Aorta (tissue), 5 donors: ENCODE measurements around the gene SMIM24. TPM values are rescaled to one million over a fixed set of nuclear protein-coding genes. Genes with fewer than 3 reads are reported as not detected.
"Not testable (repeated sequence)": the region's sequence is repeated elsewhere in the genome, so short reads cannot be mapped to it uniquely, and the experiment has no call there.

Source experiments
- ATAC-seq: fragments of 200-7000 bp; cut with Tn5 transposase; one replicate; pipeline ENCODE4 v1.9.1; 2022; ENCODE audit warnings: moderate library complexity; ENCODE audit not compliant: low FRiP score
- DNase-seq, 2 donors: peaks; one replicate each; pipeline ENCODE4 v3.0.0-alpha.2; 2020
- H3K27ac ChIP-seq, 2 donors: one replicate each; pipeline ENCODE4 v1.5.1; 2013; ENCODE audit warnings: low read length in 2 of 2, mild to moderate bottlenecking in 2 of 2, moderate library complexity in 2 of 2, control low read depth in 1 of 2, inconsistent platforms in 1 of 2, low read depth in 1 of 2
- H3K27me3 ChIP-seq, 2 donors: one replicate each; pipeline ENCODE4 v1.6.1; 2013; ENCODE audit warnings: control low read depth in 1 of 2, low read length in 1 of 2, mild to moderate bottlenecking in 1 of 2, moderate library complexity in 1 of 2; ENCODE audit not compliant: insufficient read depth in 2 of 2, control insufficient read depth in 1 of 2
- H3K36me3 ChIP-seq, 2 donors: one replicate each; pipeline ENCODE4 v1.6.1; 2013; ENCODE audit warnings: control low read depth in 1 of 2, low read length in 1 of 2, mild to moderate bottlenecking in 1 of 2; ENCODE audit not compliant: insufficient read depth in 2 of 2, control insufficient read depth in 1 of 2
- H3K4me1 ChIP-seq, 2 donors: one replicate each; pipeline ENCODE4 v1.6.1; 2013; ENCODE audit warnings: low read length in 2 of 2, control low read depth in 1 of 2, mild to moderate bottlenecking in 1 of 2, moderate library complexity in 1 of 2; ENCODE audit not compliant: insufficient read depth in 2 of 2, control insufficient read depth in 1 of 2
- H3K4me3 ChIP-seq, 2 donors: one replicate each; pipeline ENCODE4 v1.5.1; 2013; ENCODE audit warnings: low read length in 2 of 2, control low read depth in 1 of 2, mild to moderate bottlenecking in 1 of 2
- H3K9me3 ChIP-seq: one replicate; pipeline ENCODE4 v1.6.1; 2013; ENCODE audit warnings: mild to moderate bottlenecking, low read length; ENCODE audit not compliant: control insufficient read depth
- WGBS, 2 donors: extraction: QIAGEN DNeasy Blood & Tissue Kit; methylation state at CpG; one replicate each; pipeline ENCODE4 v1.1.7; 2013; 5-methylcytosine and 5-hydroxymethylcytosine counted together
- intact Hi-C, 2 donors: fragments of 100-400 bp; cut with DNase I; formaldehyde crosslinking; loops; one replicate each; pipeline versions ENCODE4 v1.14.2 to v1.15.0; 2022
- polyA plus RNA-seq, 2 donors: library from polyadenylated mRNA; stranded (reverse); fragments of 200-250 nt; gene quantifications; one replicate each; pipeline ENCODE4 v1.2.3, GENCODE V29; 2013
- total RNA-seq, 2 donors: library from RNA; stranded (reverse); fragmentation: NEBNext Ultra II Directional; extraction: Animal tissue kit (Norgen Biotek cat#: 25700); gene quantifications; one replicate each; pipeline ENCODE4 v1.2.1, GENCODE V29; 2021
- donor health status: healthy with polysubstance abuse.
- donor health status: Bipolar disorder and iron deficiency.
- donor health status: DM: no; HTN: no; CAD: no.
- donor health status: DM: no; HTN: no; CAD: no.
- donor health status: DM: yes; HTN: yes; CAD: no.

Gene SMIM24
- total and polyA plus RNA-seq, 4 donors: 0.67 to 62.6 TPM; not detected in 2

DNA sequence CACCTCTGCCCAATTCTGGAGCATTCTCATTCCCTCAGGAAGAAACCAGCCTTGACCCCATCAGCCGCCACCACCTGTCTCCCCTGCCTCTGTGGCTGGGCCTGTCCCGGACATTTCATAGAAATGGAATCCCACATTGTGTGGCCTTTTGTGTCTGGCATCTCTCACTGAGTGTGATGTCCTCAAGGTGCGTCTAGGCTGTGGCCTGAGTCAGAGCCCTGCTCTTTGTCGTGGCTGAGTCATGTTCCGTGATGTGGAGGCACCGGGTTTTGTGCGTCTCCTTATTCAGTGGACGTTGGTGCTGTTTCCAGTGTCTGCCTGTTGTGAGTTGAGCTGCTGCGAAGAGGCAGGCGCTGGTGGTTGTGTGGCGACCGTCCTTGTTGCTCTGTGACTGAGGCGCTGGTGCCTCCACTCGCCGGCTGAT is 29.3 kb upstream of the SMIM24 start:
- Histone ChIP-seq H3K36me3 (peaks cover 0 to 2% of the 10 kb centered on the region in 2 donors), H3K27ac (no peak overlapping the region), H3K27me3 (no peaks in the 10 kb centered on the region), H3K9me3 (no peaks in the 10 kb centered on the region), H3K4me3 (no peak overlapping the region), H3K4me1 (no peaks in the 10 kb centered on the region)
- intact Hi-C loops: no loop called here
- 85 to 86% methylated on average over 15 of the region's 15 CpGs for WGBS, 2 donors
- no peak for DNase-seq
- no peak for ATAC-seq

DNA sequence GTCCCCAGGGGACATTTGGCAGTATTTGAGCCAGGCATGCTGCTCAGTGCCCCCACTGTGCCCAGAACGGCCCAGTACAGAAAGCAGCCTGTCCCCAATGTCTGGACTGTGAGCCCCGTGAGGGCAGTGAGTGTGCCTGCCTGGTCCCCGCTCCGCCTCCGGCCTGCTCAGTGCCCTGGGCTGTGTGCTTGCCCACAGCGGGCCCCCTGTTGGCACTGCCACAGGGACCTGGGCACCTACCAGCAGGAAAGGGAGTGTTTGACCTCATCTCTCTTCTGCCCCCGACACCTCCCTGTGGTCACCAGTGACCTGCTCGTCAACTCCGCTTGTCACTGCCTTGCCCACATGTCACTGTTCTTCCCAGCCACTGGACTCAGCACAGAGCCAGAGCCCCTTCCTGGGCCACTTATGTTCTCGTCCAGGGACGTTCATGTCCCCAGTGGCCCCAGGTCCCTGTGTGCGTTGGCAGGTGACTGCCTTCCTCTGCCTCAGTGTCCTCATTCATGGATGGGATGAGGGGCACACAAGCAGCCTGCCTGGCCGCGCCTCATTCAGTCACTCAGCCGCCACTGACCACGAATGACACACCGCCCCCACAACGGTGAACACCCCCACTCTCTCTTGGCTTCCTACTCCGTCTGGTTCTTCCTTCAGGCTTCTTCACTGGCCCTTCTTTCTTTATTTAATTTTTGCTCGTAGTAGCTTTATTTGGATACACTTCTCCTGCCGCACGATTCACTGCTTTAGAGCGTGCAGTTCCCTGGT is 28.6 kb upstream of the SMIM24 start:
- Histone ChIP-seq H3K27ac (no peak overlapping the region), H3K4me1 (no peaks in the 10 kb centered on the region), H3K4me3 (no peak overlapping the region), H3K27me3 (no peaks in the 10 kb centered on the region), H3K9me3 (no peaks in the 10 kb centered on the region), H3K36me3 (peaks cover 0 to 2% of the 10 kb centered on the region in 2 donors)
- 74 to 80% methylated on average over 20 to 23 of the region's 23 CpGs for WGBS, 2 donors
- DNase-seq (no peak), ATAC-seq (no peak)
- intact Hi-C loops: no loop called here

DNA sequence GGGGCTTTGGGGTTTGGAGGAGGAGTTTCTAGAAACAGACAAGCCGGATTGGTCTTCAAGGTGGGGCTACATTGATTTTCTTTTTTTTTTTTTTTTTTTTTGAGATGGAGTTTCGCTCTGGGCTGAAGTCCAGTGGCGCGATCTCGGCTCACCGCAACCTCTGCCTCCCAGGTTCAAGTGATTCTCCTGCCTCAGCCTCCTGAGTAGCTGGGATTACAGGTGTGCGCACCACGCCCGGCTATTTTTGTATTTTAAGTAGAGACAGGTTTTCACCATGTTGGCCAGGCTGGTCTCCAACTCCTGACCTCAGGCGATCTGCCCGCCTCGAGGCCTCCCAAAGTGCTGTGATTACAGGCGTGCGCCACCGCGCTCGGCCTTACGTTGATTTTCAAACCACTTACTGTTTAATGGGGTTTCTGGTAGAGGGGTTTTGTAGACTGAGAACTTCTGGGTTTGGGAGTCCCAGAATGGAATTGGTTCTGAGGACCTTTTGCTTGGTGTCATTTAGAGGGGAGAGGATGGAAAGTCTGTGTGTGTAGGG is 27.9 kb upstream of the SMIM24 start:
- 93 to 94% methylated on average over 18 of the region's 18 CpGs for WGBS, 2 donors
- H3K36me3 ChIP-seq, H3K4me3 ChIP-seq, H3K27me3 ChIP-seq, H3K27ac ChIP-seq, intact Hi-C loops, H3K9me3 ChIP-seq, ATAC-seq, H3K4me1 ChIP-seq, DNase-seq: not testable (repeated sequence)

DNA sequence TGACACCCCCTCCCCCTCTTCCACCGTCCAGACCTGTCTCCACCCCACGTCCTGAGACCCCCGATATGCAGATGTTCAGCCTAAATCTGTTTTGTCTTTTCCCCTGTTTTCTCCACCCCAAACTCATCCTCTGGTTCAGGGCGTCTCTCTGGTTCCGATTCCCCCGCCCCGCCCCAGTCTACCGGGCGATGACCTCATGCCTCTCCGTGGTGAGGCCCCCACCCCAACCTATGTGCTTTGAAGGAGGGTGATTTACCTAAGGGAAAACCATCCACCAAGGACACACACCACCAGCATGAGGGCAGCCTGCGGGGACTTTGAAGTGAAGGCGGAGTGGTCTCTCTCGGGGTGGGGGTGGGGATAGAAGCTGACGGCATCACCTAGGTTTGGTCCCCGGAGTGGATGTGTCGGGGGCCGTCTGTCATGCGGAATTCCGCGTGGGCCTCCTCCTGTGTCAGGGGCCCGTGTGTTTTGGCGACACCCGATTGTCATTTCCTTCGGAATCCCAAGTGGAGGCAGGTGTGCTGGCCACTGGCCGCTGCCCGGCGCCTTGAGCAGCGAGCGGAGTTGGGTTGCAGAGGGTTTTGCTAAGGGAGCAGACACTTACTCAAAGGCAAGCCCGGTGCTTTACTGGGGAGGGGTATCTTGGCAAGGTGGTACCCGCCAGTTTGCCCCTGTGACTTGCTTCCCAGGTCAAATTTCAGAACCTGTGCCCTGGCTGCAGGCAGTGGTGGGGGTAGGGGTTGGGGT is 27.2 kb upstream of the SMIM24 start:
- no peak for DNase-seq
- no peaks in the 10 kb centered on the region for H3K4me1 ChIP-seq
- ATAC-seq: no peak
- H3K27ac ChIP-seq: no peak overlapping the region
- H3K27me3 ChIP-seq: no peaks in the 10 kb centered on the region
- peaks cover 0 to 2% of the 10 kb centered on the region in 2 donors for H3K36me3 ChIP-seq
- peak overlapping the region; percentile 73 to 97 for H3K4me3 ChIP-seq
- 15 to 17% methylated on average over 31 of the region's 31 CpGs for WGBS, 2 donors
- intact Hi-C loops: no loop called here
- no peaks in the 10 kb centered on the region for H3K9me3 ChIP-seq

DNA sequence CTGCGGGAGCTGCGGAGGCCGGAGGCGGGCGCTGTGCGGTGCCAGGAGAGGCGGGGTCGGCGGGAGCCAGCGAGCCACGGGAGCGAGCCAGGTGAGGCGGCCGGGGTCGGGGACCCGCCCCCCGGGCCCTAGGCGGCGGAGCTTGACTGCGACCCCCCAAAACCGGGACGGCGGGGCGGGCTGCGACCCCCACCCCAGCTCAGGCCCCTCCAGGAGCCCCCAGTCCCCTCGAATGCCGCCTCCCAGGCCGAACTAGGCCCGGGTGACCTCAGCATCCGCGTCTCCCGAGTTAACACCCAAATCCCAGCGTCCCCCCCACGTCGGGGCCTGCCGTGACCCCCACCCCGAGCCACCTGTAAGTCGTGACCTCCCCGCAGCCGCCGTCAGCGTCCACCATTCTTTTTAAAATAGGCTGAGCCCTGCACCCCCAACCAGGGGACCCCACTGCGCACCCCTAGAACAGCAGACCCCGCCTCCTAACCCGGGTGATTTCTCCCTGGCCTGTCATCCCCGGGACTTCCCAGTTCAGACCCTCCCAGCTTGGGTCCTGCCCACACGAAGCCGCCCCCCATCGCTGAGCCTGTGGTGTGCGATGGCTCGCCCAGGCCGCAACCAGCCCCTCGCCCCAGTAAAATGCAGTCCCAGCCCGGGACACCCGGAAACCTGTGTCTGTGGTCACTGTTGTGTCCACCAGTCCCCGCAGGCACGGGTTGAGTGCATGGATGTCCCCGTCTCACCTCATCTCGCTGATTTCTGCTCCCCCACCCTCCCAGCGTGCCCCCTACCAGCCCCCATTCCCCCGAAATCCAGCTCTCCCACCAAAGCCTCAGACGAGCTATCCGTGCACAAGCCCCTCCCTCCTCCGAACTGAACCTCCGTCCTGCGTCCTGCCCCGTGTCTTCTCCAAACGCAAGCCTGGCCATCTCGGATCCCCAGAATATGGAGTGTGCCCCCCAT is 26.3 kb upstream of the SMIM24 start:
- H3K27me3 ChIP-seq: no peaks in the 10 kb centered on the region
- peak overlapping the region in 1 of 2 donors; percentile 39 for H3K27ac ChIP-seq
- H3K4me1 ChIP-seq: no peaks in the 10 kb centered on the region
- 1% methylated on average over 60 to 69 of the region's 69 CpGs for WGBS, 2 donors
- intact Hi-C loops: no loop called here
- H3K4me3 ChIP-seq: peak overlapping the region; percentile 73 to 97
- H3K9me3 ChIP-seq: no peaks in the 10 kb centered on the region
- DNase-seq: peak in 1 of 2 donors; percentile 71
- ATAC-seq: no peak
- peaks cover 0 to 2% of the 10 kb centered on the region in 2 donors for H3K36me3 ChIP-seq

DNA sequence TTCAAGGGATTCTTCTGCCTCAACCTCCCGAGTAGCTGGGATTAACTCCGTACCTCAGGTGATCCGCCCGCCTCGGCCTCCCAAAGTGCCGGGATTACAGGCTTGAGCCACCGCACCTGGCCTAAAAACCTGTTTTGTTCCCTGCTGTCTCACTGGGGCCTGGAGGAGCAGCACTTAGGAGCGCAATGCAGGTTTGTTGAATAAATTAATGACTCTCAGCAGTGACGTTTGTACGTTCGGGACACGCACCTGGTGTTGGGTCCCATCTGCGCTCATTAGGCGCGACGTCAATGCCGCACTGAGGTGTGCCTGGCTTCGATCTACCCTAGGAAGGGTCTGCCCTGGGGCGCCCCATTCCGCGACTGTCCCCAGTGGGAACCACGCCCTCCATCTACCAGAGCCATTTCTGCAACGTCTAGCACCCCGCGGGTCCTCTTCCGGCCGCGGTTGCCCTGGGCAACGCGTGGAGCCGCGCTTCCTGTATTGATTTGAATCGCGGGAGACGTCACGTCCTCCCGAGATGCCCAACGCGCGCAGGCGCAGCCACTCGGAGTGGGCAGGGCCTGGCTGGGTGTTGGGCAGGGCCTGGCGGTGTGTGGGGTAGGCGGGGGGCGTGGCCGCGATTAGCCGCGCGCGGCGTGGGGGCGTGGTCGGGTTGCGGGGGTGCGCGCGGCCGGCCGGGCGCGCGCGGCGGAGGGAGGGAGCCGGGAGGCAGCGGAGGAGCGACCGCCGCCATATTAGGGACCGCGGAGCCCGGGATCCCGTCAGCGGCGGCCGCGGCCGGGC is 25.5 kb upstream of the SMIM24 start, which contains the start of gene FZR1:
Gene FZR1 (plus strand): TSS at position 714 of the 786 bp plus-strand sequence. CDS start 16,679 bp downstream, outside the sequence.
- Histone ChIP-seq H3K4me1 (no peaks in the 10 kb centered on the region), H3K4me3 (peak within 1 kb of the TSS; percentile 73 to 97), H3K27me3 (no peaks in the 10 kb centered on the region), H3K9me3 (no peaks in the 10 kb centered on the region), H3K27ac (peak within 1 kb of the TSS in 1 of 2 donors; percentile 39), H3K36me3 (peaks cover 0 to 2% of the 10 kb centered on the region in 2 donors)
- WGBS, 2 donors: 1 to 2% methylated on average over 59 to 79 of the region's 79 CpGs
- ATAC-seq (peak; percentile 97), DNase-seq (peak; percentile 99 to 100)
- intact Hi-C loops: no loop called here

DNA sequence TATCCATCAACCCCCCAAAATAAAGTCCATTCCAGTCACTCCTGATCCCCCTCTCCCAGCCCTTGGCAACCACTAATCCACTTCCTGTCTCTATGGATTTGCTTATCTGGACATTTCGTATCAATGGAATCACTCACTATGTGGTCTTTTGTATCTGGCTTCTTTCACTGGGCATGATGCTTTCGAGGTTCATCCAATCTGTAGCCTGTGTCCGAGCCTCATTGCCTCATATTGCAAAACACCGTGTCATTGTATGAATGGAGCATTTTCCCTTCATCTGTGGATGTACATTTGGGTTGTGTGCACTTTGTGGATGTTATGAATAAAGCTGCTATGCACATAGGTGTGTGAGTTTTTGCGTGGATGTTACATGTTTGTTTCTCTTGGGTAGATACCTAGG is 24.4 kb upstream of the SMIM24 start:
- no peak overlapping the region for H3K27ac ChIP-seq
- H3K4me1 ChIP-seq: peaks cover 0 to 3% of the 10 kb centered on the region in 2 donors
- intact Hi-C loops: no loop called here
- H3K4me3 ChIP-seq: no peak overlapping the region
- 81 to 84% methylated on average over 5 of the region's 5 CpGs for WGBS, 2 donors
- peaks cover 0 to 1% of the 10 kb centered on the region in 2 donors for H3K36me3 ChIP-seq
- no peaks in the 10 kb centered on the region for H3K9me3 ChIP-seq
- DNase-seq (no peak), ATAC-seq (no peak)
- no peaks in the 10 kb centered on the region for H3K27me3 ChIP-seq
